Panc1 (cell line): ENCODE data around the gene TBX4. TPM values are rescaled to one million over a fixed set of nuclear protein-coding genes. Genes with fewer than 3 reads are reported as not detected.

Experiments
- ATAC-seq: fragments of 200-7000 bp; cut with Tn5 transposase; 2 replicates; pipeline ENCODE4 v1.9.1; 2020; ENCODE audit warnings: mild to moderate bottlenecking, moderate library complexity
- BruUV-seq: library from RNA; stranded (reverse); fragments of 400-500 nt; replicated peaks from 2 replicates; lab custom pipeline; 2021; lab: Mats Ljungman, UMichigan
- CTCF ChIA-PET: fragments of 300-600 bp; sonication (Branson Sonifier 250); formaldehyde crosslinking; loops from one replicate; lab custom pipeline; 2022; ENCODE audit warnings: antibody characterized with exemption; lab: Charles Lee
- POLR2A ChIA-PET: fragments of 300-600 bp; sonication (Branson Sonifier 250); formaldehyde crosslinking; loops from one replicate; lab custom pipeline; 2022; ENCODE audit warnings: antibody characterized with exemption; lab: Charles Lee
- DNase-seq: peaks from one replicate; pipeline ENCODE4 v3.0.0-alpha.2; 2010; ENCODE audit warnings: low read depth, low spot score
- H3K27ac ChIP-seq: 2 replicates; pipeline ENCODE4 v1.5.1; 2011; ENCODE audit warnings: mild to moderate bottlenecking, low read length, inconsistent platforms
- H3K27me3 ChIP-seq: fragments of 200-500 bp; sonication (Bioruptor generic); 2 replicates; pipeline ENCODE4 v1.6.0; 2014; ENCODE audit warnings: low read length, inconsistent platforms; ENCODE audit not compliant: control insufficient read depth, insufficient read depth
- H3K36me3 ChIP-seq: fragments of 200-500 bp; sonication (Bioruptor generic); 2 replicates; pipeline ENCODE4 v1.5.1; 2014; ENCODE audit warnings: inconsistent platforms, mild to moderate bottlenecking, low read length, moderate library complexity; ENCODE audit not compliant: control insufficient read depth, insufficient read depth
- H3K4me1 ChIP-seq: 2 replicates; pipeline ENCODE4 v1.5.1; 2011; ENCODE audit warnings: inconsistent platforms, mild to moderate bottlenecking, low read length, moderate library complexity; ENCODE audit not compliant: control insufficient read depth, insufficient read depth
- H3K4me3 ChIP-seq, 2 experiments: 2 replicates each; pipeline ENCODE4 v1.5.1; 2011 to 2012; ENCODE audit warnings: low read depth in 2 of 2, low read length in 2 of 2, mild to moderate bottlenecking in 2 of 2, inconsistent platforms in 1 of 2, moderate library complexity in 1 of 2
- H3K9me3 ChIP-seq: fragments of 200-500 bp; sonication (Bioruptor generic); 2 replicates; pipeline ENCODE4 v1.5.1; 2014; ENCODE audit warnings: low read depth, mild to moderate bottlenecking, inconsistent platforms, low read length, moderate library complexity; ENCODE audit not compliant: control insufficient read depth, insufficient read depth
- CTCF ChIP-seq: fragments of 450-650 bp; IDR thresholded peaks from 2 replicates; pipeline ENCODE4 v1.5.1; 2017; ENCODE audit warnings: mild to moderate bottlenecking
- POLR2AphosphoS5 ChIP-seq: IDR thresholded peaks from 2 replicates; pipeline ENCODE4 v1.6.1; 2012; ENCODE audit warnings: mild to moderate bottlenecking, low read depth, low read length, moderate library complexity
- REST ChIP-seq, 2 experiments: IDR thresholded peaks; 2 replicates each; pipeline ENCODE4 v1.6.1; 2011 to 2012; ENCODE audit warnings: low read depth in 2 of 2, control low read depth in 1 of 2, low read length in 1 of 2, mild to moderate bottlenecking in 1 of 2, moderate library complexity in 1 of 2; ENCODE audit not compliant: insufficient read depth in 1 of 2
- SIN3A ChIP-seq: IDR thresholded peaks from 2 replicates; pipeline ENCODE4 v1.6.1; 2012; ENCODE audit warnings: low read depth, mild to moderate bottlenecking, low read length, moderate library complexity, borderline replicate concordance; ENCODE audit not compliant: insufficient read depth
- TCF7L2 ChIP-seq: IDR thresholded peaks from 2 replicates; pipeline ENCODE4 v1.6.1; 2011; ENCODE audit warnings: mild to moderate bottlenecking, low read depth, low read length, inconsistent platforms
- in situ Hi-C: cut with HindIII; loops from 2 replicates; pipeline ENCODE4 v1.10.0; 2016; ENCODE audit warnings: low sequenced_read_pairs, low pct_unique_long_range_greater_than_20kb
- intact Hi-C: fragments of 100-400 bp; cut with micrococcal nuclease; formaldehyde crosslinking; loops from one replicate; pipeline ENCODE4 v1.10.0; 2022; ENCODE audit not compliant: unreplicated experiment
- total RNA-seq: library from RNA; stranded (reverse); gene quantifications from one replicate; pipeline ENCODE4 v1.2.1, GENCODE V29; 2021; ENCODE audit not compliant: unreplicated experiment

The TBX4 gene
- total RNA-seq, 1 experiment from 2014 or later, result not detected

GRCh38 chr17:61500287-61500686 lies 48.1 kb downstream of the TBX4 start:
- TF ChIP-seq REST (IDR thresholded peaks at IDR 0.05; ENCODE audit: insufficient read depth in 1 of 2, low read depth in 2 of 2, low read length in 1 of 2) (no peak), TCF7L2 (no peak), CTCF (no peak), POLR2AphosphoS5 (no peak), SIN3A (no peak)
- no peak for DNase-seq
- Histone ChIP-seq H3K27ac (no peak overlapping the region), H3K27me3 (no peaks in the 10 kb centered on the region), H3K4me3 (no peak overlapping the region), H3K36me3 (no peaks in the 10 kb centered on the region), H3K4me1 (peaks cover 34% of the 10 kb centered on the region), H3K9me3 (no peaks in the 10 kb centered on the region)
- ChIA-PET POLR2A (no interaction called here), CTCF (no interaction called here)
- in situ Hi-C loops, result no loop called here
- BruUV-seq, result no TSS peak
- intact Hi-C loops, result no loop called here
- ATAC-seq, result no peak

- no peak for DNase-seq
- in situ Hi-C loops, result no loop called here
- H3K27ac ChIP-seq, result peak overlapping the region; percentile 46; the same call in 1 of the 2 replicates
- H3K9me3 ChIP-seq, result no peaks in the 10 kb centered on the region
- H3K27me3 ChIP-seq, result no peaks in the 10 kb centered on the region
- H3K36me3 ChIP-seq, result no peaks in the 10 kb centered on the region
- ChIA-PET POLR2A (no interaction called here), CTCF (no interaction called here)
- no TSS peak for BruUV-seq
- TF ChIP-seq POLR2AphosphoS5 (no peak), CTCF (no peak), SIN3A (no peak), REST (IDR thresholded peaks at IDR 0.05; ENCODE audit: insufficient read depth in 1 of 2, low read depth in 2 of 2, low read length in 1 of 2) (no peak), TCF7L2 (no peak)
- no peak overlapping the region for H3K4me3 ChIP-seq
- ATAC-seq, result no peak
- peaks cover 20% of the 10 kb centered on the region for H3K4me1 ChIP-seq
- intact Hi-C loops, result no loop called here
These were observed 50.1 kb downstream of the TBX4 start for GRCh38 chr17:61502292-61502691.
